ENCODE results near the gene LTBP2.

The LTBP2 gene

DNA sequence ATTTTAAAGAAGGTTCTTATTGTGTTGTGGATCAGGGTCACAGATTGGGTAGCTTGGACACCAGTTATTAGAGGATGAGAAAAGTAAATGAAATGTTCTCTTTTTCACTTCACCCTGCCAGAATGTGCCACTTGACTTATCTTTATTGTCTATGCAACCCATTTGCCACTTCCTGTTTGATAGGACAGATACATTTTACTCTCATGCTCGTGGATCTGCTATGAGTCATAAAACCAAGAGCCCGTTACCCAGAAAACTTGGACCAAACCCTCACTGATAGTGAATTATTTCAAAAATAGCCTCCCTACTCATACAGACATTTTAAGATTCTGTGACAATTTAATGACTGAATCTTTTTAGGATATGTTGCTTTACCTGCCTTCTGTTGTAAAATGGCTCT lies 116.7 kb downstream of the LTBP2 start:
- H3K9me3 ChIP-seq (ENCODE audit: control insufficient read depth, insufficient read depth, low read length), result no peaks in the 10 kb centered on the region
- H3K4me3 ChIP-seq (ENCODE audit: low read length), result no peak overlapping the region
- no peaks in the 10 kb centered on the region for H3K9me2 ChIP-seq (replicated peaks; ENCODE audit: control insufficient read depth, low read length)
- H4K20me1 ChIP-seq (ENCODE audit: control insufficient read depth, insufficient read depth, low read depth, low read length), result no peaks in the 10 kb centered on the region
- H3K79me2 ChIP-seq (ENCODE audit: control insufficient read depth, low read length), result peaks cover 16% of the 10 kb centered on the region
- peak overlapping the region; percentile 94; the same call in 1 of the 2 replicates for H3K4me2 ChIP-seq (ENCODE audit: low read length)
- no peak overlapping the region for H3K27ac ChIP-seq (ENCODE audit: low read depth, low read length)
- no peaks in the 10 kb centered on the region; the same call in 1 of the 2 replicates for H3F3A ChIP-seq (ENCODE audit: control insufficient read depth, insufficient read depth)
- H3K4me1 ChIP-seq (ENCODE audit: control insufficient read depth, low read length), result peaks cover 25% of the 10 kb centered on the region
- peaks cover 7% of the 10 kb centered on the region for H3K27me3 ChIP-seq (ENCODE audit: control insufficient read depth, low read length)
- TF ChIP-seq, protein P1, sequence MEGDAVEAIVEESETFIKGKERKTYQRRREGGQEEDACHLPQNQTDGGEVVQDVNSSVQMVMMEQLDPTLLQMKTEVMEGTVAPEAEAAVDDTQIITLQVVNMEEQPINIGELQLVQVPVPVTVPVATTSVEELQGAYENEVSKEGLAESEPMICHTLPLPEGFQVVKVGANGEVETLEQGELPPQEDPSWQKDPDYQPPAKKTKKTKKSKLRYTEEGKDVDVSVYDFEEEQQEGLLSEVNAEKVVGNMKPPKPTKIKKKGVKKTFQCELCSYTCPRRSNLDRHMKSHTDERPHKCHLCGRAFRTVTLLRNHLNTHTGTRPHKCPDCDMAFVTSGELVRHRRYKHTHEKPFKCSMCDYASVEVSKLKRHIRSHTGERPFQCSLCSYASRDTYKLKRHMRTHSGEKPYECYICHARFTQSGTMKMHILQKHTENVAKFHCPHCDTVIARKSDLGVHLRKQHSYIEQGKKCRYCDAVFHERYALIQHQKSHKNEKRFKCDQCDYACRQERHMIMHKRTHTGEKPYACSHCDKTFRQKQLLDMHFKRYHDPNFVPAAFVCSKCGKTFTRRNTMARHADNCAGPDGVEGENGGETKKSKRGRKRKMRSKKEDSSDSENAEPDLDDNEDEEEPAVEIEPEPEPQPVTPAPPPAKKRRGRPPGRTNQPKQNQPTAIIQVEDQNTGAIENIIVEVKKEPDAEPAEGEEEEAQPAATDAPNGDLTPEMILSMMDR (IDR thresholded peaks at IDR 0.05; ENCODE audit: low read depth, low read length, poor library complexity, severe bottlenecking), result no peak
- no peak for TF ChIP-seq EZH2phosphoT487 (IDR thresholded peaks at IDR 0.05; ENCODE audit: borderline replicate concordance, low read length)
- peaks cover 16% of the 10 kb centered on the region for H3K36me3 ChIP-seq (ENCODE audit: control insufficient read depth, low read length)

DNA sequence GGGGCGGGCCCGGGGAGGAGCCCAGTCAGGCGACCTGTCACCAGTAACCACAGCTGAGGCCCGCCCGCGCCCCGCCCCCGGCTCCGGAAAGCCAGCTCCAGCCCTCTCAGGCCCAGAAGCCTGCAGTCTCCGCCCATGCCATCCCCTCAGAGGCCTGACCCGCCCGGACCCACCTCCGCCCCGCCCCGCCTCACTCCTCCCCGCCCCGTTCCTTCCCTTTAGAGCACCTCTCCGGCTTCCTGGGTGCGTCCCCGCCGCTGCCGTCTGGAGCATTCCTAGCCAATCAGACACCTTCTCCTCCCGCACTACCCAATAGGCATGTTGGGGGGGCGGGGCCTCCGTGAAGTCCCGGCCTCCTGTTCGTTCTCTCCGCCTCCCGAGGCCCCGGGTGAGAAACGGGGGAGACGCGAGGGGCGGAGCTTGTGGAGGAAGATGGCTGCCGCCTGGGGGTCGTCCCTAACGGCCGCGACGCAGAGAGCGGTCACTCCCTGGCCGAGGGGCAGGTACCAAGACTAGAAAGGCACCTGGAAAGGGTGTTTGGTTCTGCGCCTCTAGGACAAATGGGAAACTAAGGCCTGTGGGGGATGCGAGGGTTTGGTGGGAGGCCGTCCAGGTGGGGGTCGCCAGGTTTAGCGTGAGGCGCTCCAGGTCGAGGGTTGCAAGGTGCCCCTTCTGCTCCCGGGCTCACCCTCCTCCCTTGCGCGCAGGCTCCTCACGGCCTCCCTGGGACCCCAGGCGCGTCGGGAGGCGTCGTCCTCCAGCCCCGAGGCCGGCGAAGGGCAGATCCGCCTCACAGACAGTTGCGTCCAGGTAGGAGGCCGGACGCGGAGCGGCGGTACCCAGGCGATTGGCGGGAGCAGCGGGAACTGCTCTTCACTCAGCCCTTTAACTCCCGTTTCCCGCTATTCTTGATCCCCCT lies 118.4 kb downstream of the LTBP2 start, which contains the start of gene ISCA2:
Gene ISCA2, plus strand, starts transcription at position 423 of the 919 bp plus-strand sequence. Its CDS starts 10 bp downstream, at position 433.
- peak within 1 kb of the TSS; percentile 29; the same call in 1 of the 2 replicates for H3K27ac ChIP-seq (ENCODE audit: low read depth, low read length)
- H3K9me3 ChIP-seq (ENCODE audit: control insufficient read depth, insufficient read depth, low read length), result no peaks in the 10 kb centered on the region
- H3K4me1 ChIP-seq (ENCODE audit: control insufficient read depth, low read length), result peaks cover 29% of the 10 kb centered on the region
- H3K4me3 ChIP-seq (ENCODE audit: low read length), result peak within 1 kb of the TSS; percentile 91
- H3K9me2 ChIP-seq (replicated peaks; ENCODE audit: control insufficient read depth, low read length), result no peaks in the 10 kb centered on the region
- peaks cover 16% of the 10 kb centered on the region for H3K36me3 ChIP-seq (ENCODE audit: control insufficient read depth, low read length)
- H3K27me3 ChIP-seq (ENCODE audit: control insufficient read depth, low read length), result peaks cover 7% of the 10 kb centered on the region
- no peak for TF ChIP-seq EZH2phosphoT487 (IDR thresholded peaks at IDR 0.05; ENCODE audit: borderline replicate concordance, low read length)
- TF ChIP-seq, protein P1 (IDR thresholded peaks at IDR 0.05; ENCODE audit: low read depth, low read length, poor library complexity, severe bottlenecking), result no peak
- peaks cover 16% of the 10 kb centered on the region for H3K79me2 ChIP-seq (ENCODE audit: control insufficient read depth, low read length)
- H3F3A ChIP-seq (ENCODE audit: control insufficient read depth, insufficient read depth), result no peaks in the 10 kb centered on the region; the same call in 1 of the 2 replicates
- peak within 1 kb of the TSS; percentile 94 for H3K4me2 ChIP-seq (ENCODE audit: low read length)
- H4K20me1 ChIP-seq (ENCODE audit: control insufficient read depth, insufficient read depth, low read depth, low read length), result no peaks in the 10 kb centered on the region

DNA sequence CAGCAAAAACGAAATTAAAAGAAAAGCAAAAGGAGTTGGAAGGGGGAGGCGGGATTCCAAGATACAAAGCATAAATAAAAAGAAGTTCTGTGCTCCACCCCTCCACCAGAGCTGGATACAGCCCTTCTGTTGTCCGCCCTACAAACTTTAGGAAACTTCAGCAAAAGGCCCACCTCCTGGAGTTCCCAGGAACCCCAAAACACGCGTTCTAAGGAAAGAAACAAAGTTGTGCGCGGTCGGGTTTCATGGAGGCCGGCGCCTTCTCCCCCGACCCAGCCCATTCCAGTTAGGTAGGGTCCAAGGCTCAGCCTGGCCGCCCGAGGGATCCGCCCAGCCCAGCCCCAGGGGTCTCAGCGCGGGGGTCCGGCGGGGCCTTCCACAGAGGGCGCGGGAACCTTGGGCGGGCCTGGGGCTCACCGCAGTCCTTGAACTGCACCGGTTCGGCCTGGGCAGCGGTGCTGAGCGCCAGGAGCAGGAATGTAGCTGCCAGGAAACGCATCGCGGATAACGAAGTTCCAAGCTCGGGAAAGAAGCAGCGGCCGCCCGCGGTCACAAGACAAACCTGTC lies 119.2 kb downstream of the LTBP2 start, which contains the start of gene NPC2:
Gene NPC2, minus strand, starts transcription at position 530 of the 567 bp plus-strand sequence. Its CDS starts 31 bp downstream, at position 499.
- H3K4me2 ChIP-seq (ENCODE audit: low read length), result peak within 1 kb of the TSS; percentile 94
- peaks cover 16% of the 10 kb centered on the region for H3K36me3 ChIP-seq (ENCODE audit: control insufficient read depth, low read length)
- H3K9me3 ChIP-seq (ENCODE audit: control insufficient read depth, insufficient read depth, low read length), result no peaks in the 10 kb centered on the region
- no peaks in the 10 kb centered on the region for H4K20me1 ChIP-seq (ENCODE audit: control insufficient read depth, insufficient read depth, low read depth, low read length)
- H3F3A ChIP-seq (ENCODE audit: control insufficient read depth, insufficient read depth), result no peaks in the 10 kb centered on the region; the same call in 1 of the 2 replicates
- TF ChIP-seq EZH2phosphoT487 (IDR thresholded peaks at IDR 0.05; ENCODE audit: borderline replicate concordance, low read length), result no peak
- TF ChIP-seq, protein P1 (IDR thresholded peaks at IDR 0.05; ENCODE audit: low read depth, low read length, poor library complexity, severe bottlenecking), result peak; percentile 9
- H3K27me3 ChIP-seq (ENCODE audit: control insufficient read depth, low read length), result peaks cover 7% of the 10 kb centered on the region
- H3K27ac ChIP-seq (ENCODE audit: low read depth, low read length), result peak within 1 kb of the TSS; percentile 29; the same call in 1 of the 2 replicates
- peaks cover 29% of the 10 kb centered on the region for H3K4me1 ChIP-seq (ENCODE audit: control insufficient read depth, low read length)
- H3K79me2 ChIP-seq (ENCODE audit: control insufficient read depth, low read length), result peaks cover 16% of the 10 kb centered on the region
- peak within 1 kb of the TSS; percentile 91 for H3K4me3 ChIP-seq (ENCODE audit: low read length)
- H3K9me2 ChIP-seq (replicated peaks; ENCODE audit: control insufficient read depth, low read length), result no peaks in the 10 kb centered on the region

All from DOHH2 (cell line).